Activated CD4-positive, alpha-beta T cell treated with anti-CD3 and anti-CD28 coated beads, Interleukin-2, amount 50 U/mL, for 24 hours (primary cell): ENCODE measurements around the gene RGL1.
"Not testable (repeated sequence)": the region's sequence is repeated elsewhere in the genome, so short reads cannot be mapped to it uniquely, and the experiment has no call there.

Experiments
- DNase-seq, 2 donors: peaks; one replicate each; pipeline ENCODE4 v3.0.0-alpha.2; 2020; ENCODE audit warnings: low read depth in 1 of 2, low spot score in 1 of 2

RGL1 gene

GRCh38 chr1:183804916-183805841 is at the start of gene RGL1:
Gene RGL1 (plus strand): TSS chr1:183805120. CDS start chr1:183805298, 178 bp downstream.
- DNase-seq = peak; percentile 1 to 3

- DNase-seq = no peak
Measured at GRCh38 chr1:183756326-183756725, 48.6 kb upstream of the RGL1 start.

- DNase-seq = no peak
Measured at GRCh38 chr1:183757061-183757460, 47.9 kb upstream of the RGL1 start.

GRCh38 chr1:183758913-183759312 is 46.0 kb upstream of the RGL1 start:
- no peak for DNase-seq

- no peak for DNase-seq
Measured at GRCh38 chr1:183760661-183761060, 44.3 kb upstream of the RGL1 start.

GRCh38 chr1:183761871-183762270 is 43.0 kb upstream of the RGL1 start:
- DNase-seq = no peak

GRCh38 chr1:183762856-183763255 is 42.1 kb upstream of the RGL1 start:
- DNase-seq = not testable (repeated sequence)

GRCh38 chr1:183764981-183765380 is 39.9 kb upstream of the RGL1 start:
- DNase-seq = no peak

GRCh38 chr1:183769956-183770815 is 34.7 kb upstream of the RGL1 start:
- no peak for DNase-seq

GRCh38 chr1:183770816-183771128 is 34.1 kb upstream of the RGL1 start:
- no peak for DNase-seq

GRCh38 chr1:183773482-183774274 is 31.2 kb upstream of the RGL1 start:
- DNase-seq = no peak

GRCh38 chr1:183774938-183775337 is 30.0 kb upstream of the RGL1 start:
- no peak for DNase-seq

GRCh38 chr1:183776731-183777130 is 28.2 kb upstream of the RGL1 start:
- DNase-seq = no peak

- DNase-seq = no peak
Measured at GRCh38 chr1:183777328-183777727, 27.6 kb upstream of the RGL1 start.

- DNase-seq = no peak
Measured at GRCh38 chr1:183778045-183778444, 26.9 kb upstream of the RGL1 start.

GRCh38 chr1:183778568-183779433 is 26.1 kb upstream of the RGL1 start:
- no peak for DNase-seq

GRCh38 chr1:183780159-183780558 is 24.8 kb upstream of the RGL1 start:
- DNase-seq = no peak

- DNase-seq = no peak
Measured at GRCh38 chr1:183780757-183781156, 24.2 kb upstream of the RGL1 start.

GRCh38 chr1:183783342-183783741 is 21.6 kb upstream of the RGL1 start:
- DNase-seq = no peak
